ENCODE measurements around the gene POLG2. TPM values are rescaled to one million over a fixed set of nuclear protein-coding genes. Genes with fewer than 3 reads are reported as not detected.
"Not testable (repeated sequence)": the region's sequence is repeated elsewhere in the genome, so short reads cannot be mapped to it uniquely, and the experiment has no call there.

Gene POLG2
- total RNA-seq, 1 experiment from 2014 or later = 29.1 TPM

DNA sequence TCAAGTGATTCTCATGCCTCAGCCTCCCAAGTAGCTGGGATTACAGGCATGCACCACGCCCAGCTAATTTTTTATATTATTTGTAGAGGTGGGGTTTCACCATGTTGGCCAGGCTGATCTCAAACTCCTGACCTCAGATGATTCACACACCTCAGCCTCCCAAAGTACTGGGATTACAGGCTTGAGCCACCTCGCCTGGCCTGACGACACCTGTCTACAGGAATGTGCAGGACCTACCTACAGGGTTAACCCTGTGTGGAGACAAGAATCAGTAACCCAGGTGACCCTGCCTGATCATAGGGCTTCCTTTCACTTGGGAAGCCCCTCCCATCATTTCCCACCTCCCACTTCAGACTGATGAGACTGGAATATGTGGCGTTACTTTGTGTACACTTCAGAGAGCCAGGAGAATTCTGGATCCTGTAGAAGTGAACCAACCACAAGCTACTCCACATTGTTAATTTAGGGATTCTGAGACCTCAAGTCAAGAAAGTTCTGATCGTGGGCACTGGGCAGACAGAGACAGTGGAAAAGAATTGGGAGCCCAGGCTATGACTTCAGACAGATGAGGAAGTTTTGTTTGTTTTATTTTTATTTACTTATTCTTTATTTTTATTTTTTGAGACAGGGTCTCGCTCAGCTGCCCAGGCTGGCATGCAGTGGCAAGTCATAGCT, 53.6 kb downstream of the POLG2 start:
- no peak for DNase-seq (ENCODE audit: extremely low read depth, low read depth)

DNA sequence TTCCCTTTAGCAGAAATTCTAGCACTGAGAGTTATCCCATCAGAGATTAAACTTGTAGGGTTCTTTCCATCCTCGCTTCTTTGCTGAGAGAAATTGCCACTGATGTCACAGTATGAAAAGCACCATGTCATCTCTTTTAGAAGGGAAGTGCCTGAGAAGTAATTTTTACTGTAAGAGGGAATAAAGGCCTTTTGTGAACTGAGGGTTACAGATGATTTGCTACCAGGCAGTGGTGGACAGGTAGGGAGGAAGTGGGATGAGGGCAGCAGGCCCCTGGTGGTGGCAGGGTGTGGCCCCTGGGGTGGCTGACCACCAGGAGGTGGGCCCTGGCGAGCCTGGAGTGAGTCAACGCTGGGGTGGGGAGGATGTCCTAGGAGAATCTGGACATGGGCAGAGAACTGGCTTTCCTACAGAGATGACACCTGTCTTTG, 54.3 kb downstream of the POLG2 start:
- DNase-seq (ENCODE audit: extremely low read depth, low read depth) = no peak

DNA sequence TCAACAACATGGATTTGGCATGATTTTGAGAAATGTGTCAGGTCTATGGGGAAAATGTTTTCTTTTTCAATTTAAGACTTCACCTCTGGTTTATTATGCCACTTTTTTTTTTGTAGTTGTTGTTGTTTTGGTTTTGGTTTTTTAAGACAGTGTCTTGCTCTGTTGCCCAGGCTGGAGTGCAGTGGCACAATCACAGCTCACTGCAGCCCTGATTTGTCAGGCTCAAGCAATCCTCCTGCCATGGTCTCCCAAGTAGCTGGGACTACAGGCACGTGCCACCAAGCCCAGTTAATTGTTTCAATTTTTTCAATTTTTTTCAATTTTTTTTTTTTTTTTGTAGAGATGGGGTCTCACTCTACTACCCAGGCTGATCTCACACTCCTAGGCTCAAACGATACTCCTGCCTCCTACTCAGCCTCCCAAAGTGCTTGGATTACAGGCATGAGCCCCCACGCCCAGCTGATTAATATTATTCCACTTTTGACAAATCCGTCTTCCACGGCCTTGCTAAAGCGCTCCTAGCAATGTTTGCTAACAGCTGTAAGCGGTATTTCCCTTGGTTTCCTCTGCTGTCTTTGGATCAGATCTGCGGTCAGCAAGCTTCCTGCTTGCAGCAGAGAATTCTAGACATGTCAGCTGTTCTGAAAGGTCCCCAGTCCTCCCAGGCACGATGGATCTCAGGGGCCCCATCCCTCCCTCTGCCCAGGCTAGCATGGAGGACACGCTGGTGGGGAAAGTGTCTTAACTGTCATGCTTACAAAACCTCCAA, 54.9 kb downstream of the POLG2 start:
- DNase-seq (ENCODE audit: extremely low read depth, low read depth) = no peak

DNA sequence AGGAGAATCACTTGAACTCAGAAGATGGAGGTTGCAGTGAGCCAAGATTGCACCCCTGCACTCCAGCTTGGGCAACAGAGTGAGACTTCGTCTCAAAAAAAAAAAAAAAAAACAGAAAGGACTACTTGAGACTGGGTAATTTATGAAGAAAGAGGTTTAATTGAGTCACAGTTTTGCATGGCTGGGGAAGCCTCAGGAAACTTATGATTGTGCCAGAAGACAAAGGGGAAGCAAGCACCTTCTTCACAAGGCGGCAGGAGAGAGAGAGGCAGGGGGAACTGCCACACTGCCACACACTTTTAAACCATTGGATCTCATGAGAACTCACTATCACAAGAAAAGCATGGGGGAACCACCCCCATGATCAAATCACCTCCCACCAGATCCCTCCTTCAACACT, 56.9 kb downstream of the POLG2 start:
- DNase-seq (ENCODE audit: extremely low read depth, low read depth) = no peak

DNA sequence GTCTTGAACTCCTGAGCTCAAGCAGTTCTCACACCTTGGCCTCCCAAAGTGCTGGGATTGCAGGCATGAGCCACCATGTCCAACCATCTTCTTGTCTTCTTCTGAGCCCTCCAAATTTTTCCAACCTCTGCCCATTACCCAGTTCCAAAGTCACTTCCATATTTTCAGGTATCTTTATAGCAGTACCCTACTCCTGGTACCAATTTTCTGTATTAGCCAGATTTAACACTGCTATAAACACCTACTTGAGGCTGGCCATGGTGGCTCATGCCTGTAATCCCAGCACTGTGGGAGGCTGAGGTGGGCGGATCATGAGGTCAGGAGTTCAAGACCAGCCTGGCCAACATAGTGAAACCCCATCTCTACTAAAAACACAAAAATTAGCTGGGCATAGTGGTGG, 57.3 kb downstream of the POLG2 start:
- DNase-seq (ENCODE audit: extremely low read depth, low read depth) = not testable (repeated sequence)

DNA sequence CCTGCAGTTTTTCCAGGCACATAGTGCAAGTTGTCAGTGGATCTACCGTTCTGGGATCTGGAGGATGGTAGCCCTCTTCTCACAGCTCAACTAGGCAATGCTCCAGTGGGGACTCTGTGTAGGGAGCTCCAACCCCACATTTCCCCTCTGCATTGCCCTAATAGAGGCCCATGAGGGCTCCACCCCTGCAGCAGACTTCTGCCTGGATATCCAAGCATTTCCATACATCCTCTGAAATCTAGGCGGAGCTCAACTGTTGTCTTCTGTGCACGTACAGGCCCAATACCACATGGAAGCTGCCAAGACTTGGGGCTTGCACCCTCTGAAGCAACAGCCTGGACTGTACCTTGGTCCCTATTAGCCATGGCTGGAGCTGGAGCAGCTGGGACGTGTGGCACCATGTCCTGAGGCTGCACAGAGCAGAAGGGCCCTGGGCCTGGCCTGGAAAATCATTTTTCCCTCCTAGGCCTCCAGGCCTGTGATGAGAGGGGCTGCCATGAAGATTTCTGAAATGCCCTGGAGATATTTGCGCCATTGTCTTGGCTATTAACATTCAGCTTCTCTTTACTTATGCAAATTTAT, 58.8 kb downstream of the POLG2 start:
- DNase-seq (ENCODE audit: extremely low read depth, low read depth) = no peak

DNA sequence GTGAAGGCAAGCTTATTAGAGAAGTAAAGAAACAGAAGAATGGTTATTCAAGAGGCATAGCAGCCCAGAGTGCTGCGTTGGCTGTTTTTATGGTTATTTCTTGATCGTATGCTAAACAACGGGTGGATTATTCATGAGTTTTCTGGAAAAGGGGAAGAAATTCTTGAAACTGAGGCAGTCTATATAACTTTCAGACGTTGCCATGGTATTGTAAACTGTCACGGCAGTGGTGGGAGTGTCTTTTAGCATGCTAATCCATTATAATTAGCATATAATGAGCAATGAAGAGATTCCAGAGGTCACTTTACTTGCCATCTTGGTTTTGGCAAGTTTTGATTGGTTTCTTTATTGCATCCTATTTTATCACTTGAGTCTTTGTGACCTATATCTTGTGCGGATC, 65.3 kb downstream of the POLG2 start:
- DNase-seq (ENCODE audit: extremely low read depth, low read depth) = no peak

DNA sequence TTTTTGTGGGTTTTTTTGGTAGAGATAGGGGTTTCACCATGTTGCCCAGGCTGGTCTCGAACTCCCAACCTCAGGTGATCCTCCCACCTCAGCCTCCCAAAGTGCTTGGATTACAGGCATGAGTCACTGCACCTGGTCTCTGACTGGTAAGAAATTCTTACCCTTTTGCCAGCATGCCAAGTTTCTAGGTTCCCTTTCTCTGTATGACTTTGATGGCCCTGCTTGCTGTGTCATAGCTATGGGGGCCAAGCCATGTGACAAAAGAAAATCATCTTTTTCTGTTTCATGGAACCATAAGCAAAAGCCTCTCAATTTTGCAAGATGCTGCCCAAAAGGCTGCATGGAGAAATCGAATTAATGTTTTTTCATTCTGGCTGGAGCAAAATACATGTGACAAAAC, 66.8 kb downstream of the POLG2 start:
- not testable (repeated sequence) for DNase-seq (ENCODE audit: extremely low read depth, low read depth)

DNA sequence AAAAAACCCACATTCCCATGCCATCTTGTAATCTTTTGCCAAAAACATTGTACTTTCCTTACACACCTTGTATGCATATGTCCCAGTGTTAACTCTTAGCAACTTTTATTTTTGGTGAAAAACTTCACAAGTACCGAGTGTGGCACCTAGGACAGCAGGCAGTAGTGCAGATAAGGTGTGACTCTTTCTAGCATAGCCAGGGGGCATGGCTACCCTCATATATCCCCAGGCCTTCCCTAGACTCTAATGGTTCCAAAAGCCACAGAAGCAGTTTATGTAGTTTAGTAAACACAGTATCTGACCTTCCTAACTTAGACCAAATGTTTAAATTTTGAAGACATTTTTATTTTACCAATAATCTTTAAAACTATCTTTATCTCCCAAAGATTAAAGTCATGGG, 68.4 kb downstream of the POLG2 start:
- DNase-seq (ENCODE audit: extremely low read depth, low read depth) = no peak

Small RNA genes lying within 50 kb of the gene (small RNA-seq; reads per million reads assigned to genes)
- 0 reads per million in 2 experiments for gene ATP5MFP4

Other genes starting within 250 kb of the POLG2 start
- 13.9 TPM in 2 replicates for gene TEX2, start 233.8 kb downstream of the POLG2 start, total RNA-seq (2014; rRNA removed; shearing (Covaris generic))
- gene PECAM1, start 106.2 kb downstream of the POLG2 start, total RNA-seq (2014; rRNA removed; shearing (Covaris generic)) = not detected in 2 replicates
- gene MILR1, start 47.9 kb downstream of the POLG2 start, total RNA-seq (2014; rRNA removed; shearing (Covaris generic)) = 2.4 and 2.7 TPM in 2 replicates
- 392 and 498 TPM in 2 replicates for gene DDX5, start 9.2 kb upstream of the POLG2 start, total RNA-seq (2014; rRNA removed; shearing (Covaris generic))
- 25.9 and 39.1 TPM in 2 replicates for gene CEP95, start 9.9 kb upstream of the POLG2 start, total RNA-seq (2014; rRNA removed; shearing (Covaris generic))
- 9.5 and 11.0 TPM in 2 replicates for gene SMURF2, start 165.3 kb upstream of the POLG2 start, total RNA-seq (2014; rRNA removed; shearing (Covaris generic))